Left renal cortex interstitium (tissue), 4 donors: ENCODE data around the gene SSTR5. TPM values are rescaled to one million over a fixed set of nuclear protein-coding genes. Genes with fewer than 3 reads are reported as not detected.

Experiments used
- DNase-seq, 4 donors: peaks; one replicate each; pipeline ENCODE4 v3.0.0-alpha.2; 2013; ENCODE audit warnings: low read depth in 4 of 4, low spot score in 2 of 4, missing footprints in 1 of 4
- polyA plus RNA-seq, 4 donors: library from polyadenylated mRNA; unstranded; fragments of 120-200 nt; gene quantifications; one replicate each; pipeline ENCODE4 v1.2.1, GENCODE V29; 2013; ENCODE audit not compliant: insufficient read length in 4 of 4

SSTR5 gene
- polyA plus RNA-seq, 4 donors, result 0.10 to 0.33 (median 0.29) TPM

GRCh38 chr16:1038932-1039331 lies 33.6 kb upstream of the SSTR5 start:
- DNase-seq, result no peak

- DNase-seq, result no peak
These were observed 32.8 kb upstream of the SSTR5 start for GRCh38 chr16:1039762-1040161.

GRCh38 chr16:1040346-1040745 lies 32.2 kb upstream of the SSTR5 start:
- DNase-seq, result no peak

- no peak for DNase-seq
These were observed 30.4 kb upstream of the SSTR5 start for GRCh38 chr16:1042049-1042744.

- no peak for DNase-seq
These were observed 29.7 kb upstream of the SSTR5 start for GRCh38 chr16:1042866-1043265.

GRCh38 chr16:1043881-1044451 lies 28.6 kb upstream of the SSTR5 start:
- no peak for DNase-seq

GRCh38 chr16:1044460-1045309 lies 27.9 kb upstream of the SSTR5 start:
- DNase-seq, result no peak

GRCh38 chr16:1045310-1045992 lies 27.1 kb upstream of the SSTR5 start:
- no peak for DNase-seq

GRCh38 chr16:1045993-1046911 lies 26.3 kb upstream of the SSTR5 start:
- DNase-seq, result no peak

- no peak for DNase-seq
These were observed 25.4 kb upstream of the SSTR5 start for GRCh38 chr16:1047123-1047522.

GRCh38 chr16:1047801-1048200 lies 24.7 kb upstream of the SSTR5 start:
- no peak for DNase-seq

GRCh38 chr16:1048442-1049112 lies 24.0 kb upstream of the SSTR5 start:
- peak in 1 of 4 donors; percentile 60 for DNase-seq

GRCh38 chr16:1049113-1049975 lies 23.2 kb upstream of the SSTR5 start:
- DNase-seq, result no peak

- DNase-seq, result no peak
These were observed 22.6 kb upstream of the SSTR5 start for GRCh38 chr16:1049976-1050247.

GRCh38 chr16:1050516-1050915 lies 22.0 kb upstream of the SSTR5 start:
- no peak for DNase-seq

- DNase-seq, result no peak
These were observed 21.6 kb upstream of the SSTR5 start for GRCh38 chr16:1050921-1051320.

GRCh38 chr16:1051446-1051845 lies 21.1 kb upstream of the SSTR5 start:
- no peak for DNase-seq

GRCh38 chr16:1052721-1053120 lies 19.8 kb upstream of the SSTR5 start:
- DNase-seq, result no peak

GRCh38 chr16:1053121-1053521 lies 19.4 kb upstream of the SSTR5 start:
- DNase-seq, result no peak
